ENCODE data around the gene PIERCE2.

DNA sequence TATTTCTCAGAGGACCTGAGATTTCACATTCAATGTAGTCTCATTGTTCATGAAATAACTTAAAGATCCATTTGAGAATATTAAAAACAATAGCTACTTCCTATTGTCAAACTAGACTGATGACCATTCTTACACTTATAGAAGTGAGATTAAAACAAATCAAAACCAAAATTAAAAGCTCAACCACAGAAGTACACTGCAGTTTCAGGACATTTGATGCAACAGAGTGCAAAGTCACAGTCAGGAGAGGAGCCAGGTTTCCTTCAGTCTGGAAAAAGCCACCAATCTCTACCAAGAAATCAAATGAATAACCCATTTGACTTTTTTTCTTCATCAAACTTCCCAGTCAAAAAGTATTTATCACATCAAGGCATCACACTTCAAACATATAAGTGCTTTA, 5.6 kb upstream of the PIERCE2 start:
- TF ChIP-seq POLR2A (IDR thresholded peaks at IDR 0.05): no peak
- TF ChIP-seq, protein P1, sequence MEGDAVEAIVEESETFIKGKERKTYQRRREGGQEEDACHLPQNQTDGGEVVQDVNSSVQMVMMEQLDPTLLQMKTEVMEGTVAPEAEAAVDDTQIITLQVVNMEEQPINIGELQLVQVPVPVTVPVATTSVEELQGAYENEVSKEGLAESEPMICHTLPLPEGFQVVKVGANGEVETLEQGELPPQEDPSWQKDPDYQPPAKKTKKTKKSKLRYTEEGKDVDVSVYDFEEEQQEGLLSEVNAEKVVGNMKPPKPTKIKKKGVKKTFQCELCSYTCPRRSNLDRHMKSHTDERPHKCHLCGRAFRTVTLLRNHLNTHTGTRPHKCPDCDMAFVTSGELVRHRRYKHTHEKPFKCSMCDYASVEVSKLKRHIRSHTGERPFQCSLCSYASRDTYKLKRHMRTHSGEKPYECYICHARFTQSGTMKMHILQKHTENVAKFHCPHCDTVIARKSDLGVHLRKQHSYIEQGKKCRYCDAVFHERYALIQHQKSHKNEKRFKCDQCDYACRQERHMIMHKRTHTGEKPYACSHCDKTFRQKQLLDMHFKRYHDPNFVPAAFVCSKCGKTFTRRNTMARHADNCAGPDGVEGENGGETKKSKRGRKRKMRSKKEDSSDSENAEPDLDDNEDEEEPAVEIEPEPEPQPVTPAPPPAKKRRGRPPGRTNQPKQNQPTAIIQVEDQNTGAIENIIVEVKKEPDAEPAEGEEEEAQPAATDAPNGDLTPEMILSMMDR (IDR thresholded peaks at IDR 0.05): no peak

All from testis (tissue), 2 donors.